CD14-positive monocyte (primary cell): ENCODE results near the gene EPB41L4A. TPM values are rescaled to one million over a fixed set of nuclear protein-coding genes. Genes with fewer than 3 reads are reported as not detected.

ENCODE experiments used
- DNase-seq, 3 donors: peaks; one replicate each; pipeline ENCODE4 v3.0.0-alpha.2; 2011 to 2022
- H2AFZ ChIP-seq: 2 replicates; pipeline ENCODE4 v1.6.0; 2012; ENCODE audit warnings: mild to moderate bottlenecking, low read depth, low read length, inconsistent platforms; ENCODE audit not compliant: insufficient read depth, poor library complexity, severe bottlenecking
- H3K27ac ChIP-seq, 2 donors: 1 replicate in 1 of 2; 2 replicates in 1 of 2; pipeline ENCODE4 v1.5.1; 2012 to 2013; ENCODE audit warnings: low read length in 2 of 2, control low read depth in 1 of 2, inconsistent platforms in 1 of 2, low read depth in 1 of 2, mild to moderate bottlenecking in 1 of 2
- H3K27me3 ChIP-seq, 2 donors: one replicate each; pipeline versions ENCODE4 v1.6.0 to v1.6.1; 2011 to 2013; ENCODE audit warnings: low read length in 2 of 2; ENCODE audit not compliant: control insufficient read depth in 2 of 2, insufficient read depth in 2 of 2
- H3K36me3 ChIP-seq, 2 donors: replicated peaks in 1 of 2; 1 replicate in 1 of 2; 2 replicates in 1 of 2; pipeline versions ENCODE4 v1.5.1 to v1.6.1; 2012 to 2013; ENCODE audit warnings: low read length in 2 of 2, control low read depth in 1 of 2, inconsistent platforms in 1 of 2, mild to moderate bottlenecking in 1 of 2; ENCODE audit not compliant: insufficient read depth in 2 of 2, control insufficient read depth in 1 of 2
- H3K4me1 ChIP-seq, 2 donors: 1 replicate in 1 of 2; 2 replicates in 1 of 2; pipeline versions ENCODE4 v1.5.1 to v1.6.1; 2012 to 2013; ENCODE audit warnings: low read length in 2 of 2, control low read depth in 1 of 2, inconsistent platforms in 1 of 2, mild to moderate bottlenecking in 1 of 2, moderate library complexity in 1 of 2; ENCODE audit not compliant: insufficient read depth in 2 of 2, control insufficient read depth in 1 of 2
- H3K4me2 ChIP-seq: replicated peaks from 2 replicates; pipeline ENCODE3; 2012; ENCODE audit warnings: low read length, moderate library complexity, mild to moderate bottlenecking; ENCODE audit not compliant: poor library complexity, severe bottlenecking; ENCODE audit errors: extremely low read depth
- H3K4me3 ChIP-seq, 3 experiments: fragments of 200-600 bp in 1 of 3; sonication (generic) in 1 of 3; replicated peaks in 1 of 3; 1 replicate in 2 of 3; 2 replicates in 1 of 3; pipeline ENCODE4 v1.5.1; 2011 to 2013; ENCODE audit warnings: low read length in 3 of 3, mild to moderate bottlenecking in 3 of 3, control low read depth in 2 of 3, low read depth in 2 of 3, inconsistent platforms in 1 of 3, moderate library complexity in 1 of 3
- H3K79me2 ChIP-seq: 2 replicates; pipeline ENCODE4 v1.6.0; 2012; ENCODE audit warnings: mild to moderate bottlenecking, control low read depth, inconsistent platforms, low read length, moderate library complexity; ENCODE audit not compliant: insufficient read depth
- H3K9ac ChIP-seq: 2 replicates; pipeline ENCODE4 v1.6.0; 2017; ENCODE audit warnings: low read length, mild to moderate bottlenecking; ENCODE audit not compliant: insufficient read depth, poor library complexity, severe bottlenecking
- H3K9me3 ChIP-seq, 2 donors: replicated peaks in 1 of 2; 1 replicate in 1 of 2; 2 replicates in 1 of 2; pipeline versions ENCODE4 v1.5.1 to v1.6.1; 2012 to 2013; ENCODE audit warnings: low read length in 2 of 2, control low read depth in 1 of 2; ENCODE audit not compliant: control insufficient read depth in 1 of 2, insufficient read depth in 1 of 2
- H4K20me1 ChIP-seq: 2 replicates; pipeline ENCODE4 v1.6.0; 2012; ENCODE audit warnings: mild to moderate bottlenecking, low read length, control low read depth, moderate library complexity; ENCODE audit not compliant: insufficient read depth
- H3K27ac Mint-ChIP-seq, 7 donors: one replicate each; pipeline ENCODE4 v1.8.0; 2020; ENCODE audit warnings: mild to moderate bottlenecking in 7 of 7, mixed read lengths in 7 of 7, moderate library complexity in 6 of 7, inconsistent platforms in 2 of 7
- H3K27me3 Mint-ChIP-seq, 3 donors: one replicate each; pipeline ENCODE4 v1.8.0; 2021 to 2022; ENCODE audit warnings: low read depth in 3 of 3, mild to moderate bottlenecking in 3 of 3, mixed read lengths in 3 of 3, moderate library complexity in 3 of 3, inconsistent platforms in 1 of 3
- H3K36me3 Mint-ChIP-seq, 2 donors: one replicate each; pipeline ENCODE4 v1.8.0; 2020; ENCODE audit warnings: mixed read lengths in 2 of 2, inconsistent platforms in 1 of 2, mild to moderate bottlenecking in 1 of 2
- H3K4me1 Mint-ChIP-seq: one replicate; pipeline ENCODE4 v1.8.0; 2020; ENCODE audit warnings: mild to moderate bottlenecking, mixed read lengths
- H3K4me3 Mint-ChIP-seq, 2 donors: one replicate each; pipeline ENCODE4 v1.8.0; 2020; ENCODE audit warnings: mild to moderate bottlenecking in 2 of 2, mixed read lengths in 2 of 2, moderate library complexity in 1 of 2
- H3K9me3 Mint-ChIP-seq, 7 donors: one replicate each; pipeline ENCODE4 v1.8.0; 2020 to 2022; ENCODE audit warnings: mixed read lengths in 7 of 7, mild to moderate bottlenecking in 6 of 7, moderate library complexity in 6 of 7, inconsistent platforms in 2 of 7
- CTCF ChIP-seq: fragments of 200-600 bp; IDR thresholded peaks from one replicate; pipeline ENCODE4 v1.8.0; 2022; ENCODE audit warnings: antibody characterized with exemption, mild to moderate bottlenecking
- WGBS: methylation state at CpG from one replicate; pipeline ENCODE4 v1.1.5; 2013; ENCODE audit warnings: missing lambda C conversion rate; ENCODE audit not compliant: insufficient coverage; 5-methylcytosine and 5-hydroxymethylcytosine counted together
- intact Hi-C, 2 donors: fragments of 100-400 bp; cut with micrococcal nuclease; formaldehyde crosslinking; loops; one replicate each; pipeline versions ENCODE4 v1.15.0 to v1.15.1; 2023
- polyA plus RNA-seq, 3 donors: library from polyadenylated mRNA; depleted of rRNA in 1 of 3; unstranded in 2 of 3; stranded (reverse) in 1 of 3; fragments of 300-500 nt in 2 of 3; fragments of >200 nt in 1 of 3; fragmentation: Illumina TruSeq in 2 of 3; gene quantifications; 1 replicate in 2 of 3; 2 replicates in 1 of 3; pipeline ENCODE4 v1.2.3, GENCODE V29; 2012 to 2021

Gene EPB41L4A
- polyA plus RNA-seq, 3 donors, result 0.01 to 0.05 TPM; not detected in 1

GRCh38 chr5:112205846-112206245 is 213.2 kb downstream of the EPB41L4A start:
- H3K4me1 ChIP-seq, result peaks cover 25 to 30% of the 10 kb centered on the region in 2 donors
- no peak overlapping the region for H3K9ac ChIP-seq
- H3K27ac ChIP-seq, result no peak overlapping the region
- no peak overlapping the region for H2AFZ ChIP-seq
- Mint-ChIP-seq H3K9me3 (peaks cover 0 to 2% (median 0%) of the 10 kb centered on the region in 7 donors), H3K4me1 (peaks cover 37% of the 10 kb centered on the region), H3K36me3 (no peaks in the 10 kb centered on the region), H3K27ac (no peak overlapping the region), H3K4me3 (no peak overlapping the region), H3K27me3 (peaks cover 6 to 22% (median 14%) of the 10 kb centered on the region in 3 donors)
- H4K20me1 ChIP-seq, result no peaks in the 10 kb centered on the region
- H3K4me3 ChIP-seq, result no peak overlapping the region
- no peaks in the 10 kb centered on the region for H3K9me3 ChIP-seq
- intact Hi-C loops, result no loop called here
- peaks cover 9 to 11% of the 10 kb centered on the region in 2 donors for H3K27me3 ChIP-seq
- WGBS, result 60% methylated on average over 1 of the region's 4 CpGs
- H3K36me3 ChIP-seq, result no peaks in the 10 kb centered on the region
- no peaks in the 10 kb centered on the region for H3K79me2 ChIP-seq
- no peak overlapping the region for H3K4me2 ChIP-seq
- no peak for DNase-seq
- TF ChIP-seq CTCF, result no peak

- H3K4me2 ChIP-seq, result no peak overlapping the region
- no CpG with 5 or more reads among the region's 4 CpGs for WGBS
- H3K9me3 ChIP-seq, result no peaks in the 10 kb centered on the region
- H3K79me2 ChIP-seq, result no peaks in the 10 kb centered on the region
- peaks cover 20% of the 10 kb centered on the region for H3K4me1 Mint-ChIP-seq
- H3K36me3 ChIP-seq, result no peaks in the 10 kb centered on the region
- H3K9ac ChIP-seq, result no peak overlapping the region
- H3K4me1 ChIP-seq, result peaks cover 12 to 13% of the 10 kb centered on the region in 2 donors
- TF ChIP-seq CTCF, result no peak
- DNase-seq, result no peak
- H3K4me3 ChIP-seq, result no peak overlapping the region
- H3K27me3 Mint-ChIP-seq, result peaks cover 15 to 28% (median 17%) of the 10 kb centered on the region in 3 donors
- intact Hi-C loops, result no loop called here
- H3K27ac ChIP-seq, result no peak overlapping the region
- H3K27ac Mint-ChIP-seq, result peak overlapping the region in 1 of 7 donors; percentile 7
- peaks cover 12 to 18% of the 10 kb centered on the region in 2 donors for H3K27me3 ChIP-seq
- peaks cover 0 to 2% (median 0%) of the 10 kb centered on the region in 7 donors for H3K9me3 Mint-ChIP-seq
- H3K36me3 Mint-ChIP-seq, result no peaks in the 10 kb centered on the region
- H4K20me1 ChIP-seq, result no peaks in the 10 kb centered on the region
- H2AFZ ChIP-seq, result no peak overlapping the region
- H3K4me3 Mint-ChIP-seq, result no peak overlapping the region
These were observed 215.8 kb downstream of the EPB41L4A start for GRCh38 chr5:112203229-112203628.
